HG02852 (cell line): ENCODE data around the gene PIANP.

Source experiments
- ATAC-seq: cut with Tn5 transposase; IDR thresholded peaks from one replicate; pipeline ENCODE4 v1.9.1; 2021; ENCODE audit warnings: mild to moderate bottlenecking, moderate library complexity; ENCODE audit not compliant: unreplicated experiment

Gene PIANP

GRCh38 chr12:6672143-6672542, 28.5 kb downstream of the PIANP start:
- no peak for ATAC-seq

- ATAC-seq: no peak
Observed at GRCh38 chr12:6667559-6668210, 32.9 kb downstream of the PIANP start.

GRCh38 chr12:6666211-6666610, 34.4 kb downstream of the PIANP start:
- no peak for ATAC-seq

- no peak for ATAC-seq
Observed at GRCh38 chr12:6664902-6665301, 35.7 kb downstream of the PIANP start.

- ATAC-seq: peak; percentile 96
Observed at GRCh38 chr12:6662906-6663742, 37.5 kb downstream of the PIANP start, which contains the start of gene ING4. ING4 (minus strand) TSS chr12:6663119; CDS start chr12:6663101, 18 bp downstream.

GRCh38 chr12:6662602-6662905, 38.1 kb downstream of the PIANP start:
- no peak for ATAC-seq

DNA sequence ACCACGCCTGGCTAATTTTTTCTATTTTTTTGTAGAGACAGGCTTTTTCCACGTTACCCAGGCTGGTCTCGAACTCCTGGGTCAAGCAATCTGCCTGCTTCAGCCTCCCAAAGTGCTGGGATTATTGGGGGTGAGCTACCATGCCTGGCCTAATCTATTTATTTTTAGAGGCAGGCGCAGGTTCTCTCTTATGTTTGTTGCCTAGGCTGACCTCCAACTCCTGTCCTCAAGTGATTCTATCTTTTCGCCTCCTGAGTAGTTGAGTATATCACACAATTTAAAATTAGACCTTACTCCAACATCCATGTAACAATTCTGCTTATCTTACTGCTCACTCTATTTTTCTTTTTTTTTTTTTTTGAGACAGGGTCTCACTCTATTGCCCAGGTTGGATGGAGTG, 46.6 kb downstream of the PIANP start:
- ATAC-seq: no peak

- no peak for ATAC-seq
Observed at GRCh38 chr12:6653342-6653741, 47.3 kb downstream of the PIANP start.

DNA sequence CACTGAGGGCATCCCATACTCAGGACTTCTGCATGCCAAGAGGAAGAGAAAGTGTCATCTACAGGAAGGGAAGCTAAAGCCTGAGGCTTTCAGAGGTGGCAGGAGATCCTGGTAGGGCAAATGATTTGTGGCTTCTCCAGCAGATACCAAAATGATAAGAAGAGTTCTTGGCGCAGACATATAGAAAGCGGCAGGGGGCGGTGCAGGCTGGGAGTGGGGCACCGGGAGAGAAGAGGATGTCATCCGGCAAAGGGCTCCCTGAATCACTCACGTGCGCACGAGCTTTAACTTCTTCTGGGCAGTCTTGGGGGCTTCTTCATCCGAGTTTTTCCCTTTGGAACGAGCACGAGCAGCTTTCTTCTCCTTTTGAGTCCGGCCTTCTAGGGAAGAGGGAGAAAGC, 48.2 kb downstream of the PIANP start:
- ATAC-seq: no peak

- no peak for ATAC-seq
Observed at GRCh38 chr12:6650832-6651231, 49.8 kb downstream of the PIANP start.

DNA sequence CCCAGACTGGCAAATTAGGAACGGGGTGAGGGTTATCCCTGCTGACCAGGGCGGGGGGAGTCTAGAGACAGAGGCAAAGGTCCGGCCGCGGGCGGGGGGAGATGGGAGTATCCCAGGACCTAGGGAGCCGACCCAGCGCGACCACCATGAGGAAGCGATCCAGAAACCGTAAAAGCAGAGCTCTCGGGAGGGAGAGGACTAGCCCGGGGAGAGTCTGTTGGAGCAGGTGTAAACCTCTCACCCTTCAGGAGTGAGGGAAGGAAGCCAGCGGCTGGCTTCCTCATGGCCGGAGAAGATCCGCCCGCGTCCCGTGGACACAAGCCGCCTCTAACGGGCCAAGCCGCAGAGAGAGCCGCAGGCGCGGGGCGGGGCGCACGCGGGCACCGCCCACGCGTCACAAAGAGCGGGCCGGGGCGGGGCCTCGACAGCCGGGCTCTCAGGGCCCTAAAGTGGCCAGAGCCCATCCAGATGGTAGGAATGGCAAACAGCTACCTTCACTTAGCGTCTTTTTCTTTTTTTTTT, 53.5 kb downstream of the PIANP start, which contains the start of gene ACRBP:
Gene ACRBP (minus strand): TSS at position 350 of the 522 bp plus-strand sequence. CDS start 66 bp downstream, at position 284.
- peak; percentile 44 for ATAC-seq

GRCh38 chr12:6646276-6647082, 54.1 kb downstream of the PIANP start:
- ATAC-seq: no peak

- ATAC-seq: no peak
Observed at GRCh38 chr12:6644903-6645302, 55.7 kb downstream of the PIANP start.

DNA sequence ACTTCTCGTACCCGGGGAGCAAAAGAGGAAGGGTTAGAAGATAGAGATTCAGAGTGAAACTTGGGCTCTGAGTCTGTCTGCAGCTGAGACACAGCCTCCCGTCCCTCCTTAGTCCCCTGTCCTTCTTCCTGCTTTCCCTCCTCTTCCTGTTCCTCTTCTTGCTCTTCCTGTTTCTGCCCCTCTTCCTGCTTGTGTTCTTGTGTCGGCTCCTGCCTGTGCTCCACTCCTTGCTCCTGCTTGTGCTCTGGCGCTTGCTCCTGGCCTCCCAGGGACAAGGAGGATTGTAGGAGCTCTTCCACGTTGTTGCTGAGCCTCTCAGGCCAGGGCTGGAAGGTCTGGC, 56.4 kb downstream of the PIANP start:
- no peak for ATAC-seq
